Measurements from ENCODE around the gene TOMM34.

DNA sequence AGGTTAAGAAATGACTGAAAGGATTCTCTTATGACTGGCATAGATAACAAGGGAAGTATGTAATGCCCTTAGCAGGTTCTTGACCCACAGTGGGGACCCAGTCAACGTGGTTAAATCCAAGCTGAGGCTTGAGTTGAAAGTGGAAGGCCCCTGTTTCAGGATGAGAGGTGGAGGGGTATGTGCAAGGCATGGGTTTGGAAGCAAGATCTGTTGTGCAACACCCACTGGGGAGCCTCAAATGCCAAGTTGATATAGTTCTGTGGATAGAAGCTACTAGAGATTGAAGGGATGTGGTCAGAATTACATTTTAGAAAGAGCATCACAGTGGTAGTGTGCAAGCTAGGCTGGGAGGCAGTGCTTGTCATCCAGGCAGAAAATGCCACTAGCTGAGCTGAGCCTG, 45.3 kb downstream of the TOMM34 start:
- TF ChIP-seq, protein P1, sequence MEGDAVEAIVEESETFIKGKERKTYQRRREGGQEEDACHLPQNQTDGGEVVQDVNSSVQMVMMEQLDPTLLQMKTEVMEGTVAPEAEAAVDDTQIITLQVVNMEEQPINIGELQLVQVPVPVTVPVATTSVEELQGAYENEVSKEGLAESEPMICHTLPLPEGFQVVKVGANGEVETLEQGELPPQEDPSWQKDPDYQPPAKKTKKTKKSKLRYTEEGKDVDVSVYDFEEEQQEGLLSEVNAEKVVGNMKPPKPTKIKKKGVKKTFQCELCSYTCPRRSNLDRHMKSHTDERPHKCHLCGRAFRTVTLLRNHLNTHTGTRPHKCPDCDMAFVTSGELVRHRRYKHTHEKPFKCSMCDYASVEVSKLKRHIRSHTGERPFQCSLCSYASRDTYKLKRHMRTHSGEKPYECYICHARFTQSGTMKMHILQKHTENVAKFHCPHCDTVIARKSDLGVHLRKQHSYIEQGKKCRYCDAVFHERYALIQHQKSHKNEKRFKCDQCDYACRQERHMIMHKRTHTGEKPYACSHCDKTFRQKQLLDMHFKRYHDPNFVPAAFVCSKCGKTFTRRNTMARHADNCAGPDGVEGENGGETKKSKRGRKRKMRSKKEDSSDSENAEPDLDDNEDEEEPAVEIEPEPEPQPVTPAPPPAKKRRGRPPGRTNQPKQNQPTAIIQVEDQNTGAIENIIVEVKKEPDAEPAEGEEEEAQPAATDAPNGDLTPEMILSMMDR (IDR thresholded peaks at IDR 0.05) = no peak
- no peak for TF ChIP-seq POLR2A (IDR thresholded peaks at IDR 0.05)

Data from uterus (tissue), 2 donors.